HTERT RPE-1 (cell line): ENCODE data around the gene APOA1.

Experiments used
- in situ Hi-C: fragments of 300-500 bp; cut with MboI; formaldehyde crosslinking; loops from 4 replicates; pipeline ENCODE4 v1.14.3; 2020; ENCODE audit warnings: low sequenced_read_pairs

APOA1 gene

GRCh38 chr11:116791813-116792143, 45.6 kb downstream of the APOA1 start, which contains the start of gene APOA5:
APOA5 (minus strand) TSS chr11:116791879; CDS start chr11:116791860, 19 bp downstream.
- in situ Hi-C loops = no loop called here

GRCh38 chr11:116791002-116791812, 46.2 kb downstream of the APOA1 start:
- in situ Hi-C loops = no loop called here

GRCh38 chr11:116790167-116791001, 47.0 kb downstream of the APOA1 start:
- in situ Hi-C loops = no loop called here

- in situ Hi-C loops = no loop called here
Measured at GRCh38 chr11:116788975-116789374, 48.4 kb downstream of the APOA1 start.

- in situ Hi-C loops = no loop called here
Measured at GRCh38 chr11:116788534-116788933, 48.9 kb downstream of the APOA1 start.

GRCh38 chr11:116787786-116788486, 49.5 kb downstream of the APOA1 start, which contains the start of gene ZPR1:
ZPR1 (minus strand) TSS chr11:116788023; CDS start chr11:116787990, 33 bp downstream.
- in situ Hi-C loops = no loop called here

- in situ Hi-C loops = no loop called here
Measured at GRCh38 chr11:116787436-116787785, 50.0 kb downstream of the APOA1 start.

- in situ Hi-C loops = no loop called here
Measured at GRCh38 chr11:116786966-116787365, 50.5 kb downstream of the APOA1 start.

GRCh38 chr11:116786326-116786725, 51.1 kb downstream of the APOA1 start:
- in situ Hi-C loops = no loop called here
